IMR-90 (cell line): ENCODE results near the gene ZFR. TPM values are rescaled to one million over a fixed set of nuclear protein-coding genes. Genes with fewer than 3 reads are reported as not detected.

Experiments
- ATAC-seq: fragments of 200-7000 bp; cut with Tn5 transposase; 2 replicates; pipeline ENCODE4 v1.9.1; 2020; ENCODE audit warnings: low read depth, mild to moderate bottlenecking, moderate library complexity
- BruUV-seq: library from RNA; stranded (reverse); fragments of 400-500 nt; replicated peaks from 2 replicates; lab custom pipeline; 2021; lab: Mats Ljungman, UMichigan
- CTCF ChIA-PET: fragments of 300-600 bp; formaldehyde crosslinking; extraction: SDS; loops from one replicate; lab custom pipeline; 2021; ENCODE audit warnings: antibody characterized with exemption; lab: Yijun Ruan, JAX
- POLR2A ChIA-PET: fragments of 300-600 bp; sonication (Branson Sonifier 250); formaldehyde crosslinking; loops from one replicate; lab custom pipeline; 2022; ENCODE audit warnings: antibody characterized with exemption; ENCODE audit not compliant: unreplicated experiment; lab: Charles Lee
- DNase-seq: peaks from one replicate; pipeline ENCODE4 v3.0.0; 2013
- H2AFZ ChIP-seq: replicated peaks from 2 replicates; pipeline ENCODE3; 2013; ENCODE audit warnings: low read length, mild to moderate bottlenecking; ENCODE audit not compliant: poor library complexity
- H2AK5ac ChIP-seq: 2 replicates; pipeline ENCODE4 v1.6.1; 2013; ENCODE audit warnings: low read depth, low read length, inconsistent platforms
- H2AK9ac ChIP-seq: replicated peaks from 2 replicates; pipeline ENCODE3; 2013; ENCODE audit warnings: mild to moderate bottlenecking, low read depth, low read length, moderate library complexity; ENCODE audit not compliant: poor library complexity
- H2BK120ac ChIP-seq: 2 replicates; pipeline ENCODE4 v1.6.1; 2013; ENCODE audit warnings: low read depth, low read length, inconsistent platforms
- H2BK15ac ChIP-seq: 3 replicates; pipeline ENCODE4 v1.6.1; 2013; ENCODE audit warnings: low read depth, low read length, inconsistent platforms
- H2BK20ac ChIP-seq: 2 replicates; pipeline ENCODE4 v1.6.1; 2013; ENCODE audit warnings: low read depth, mild to moderate bottlenecking, inconsistent platforms, low read length, moderate library complexity
- H2BK5ac ChIP-seq: 2 replicates; pipeline ENCODE4 v1.6.1; 2013; ENCODE audit warnings: mild to moderate bottlenecking, low read depth, low read length, inconsistent platforms; ENCODE audit not compliant: poor library complexity, severe bottlenecking
- H3K14ac ChIP-seq: replicated peaks from 2 replicates; pipeline ENCODE4 v1.6.1; 2013; ENCODE audit warnings: low read depth, low read length, inconsistent platforms
- H3K18ac ChIP-seq: 2 replicates; pipeline ENCODE4 v1.6.1; 2013; ENCODE audit warnings: low read depth, low read length, control low read depth
- H3K23ac ChIP-seq: 2 replicates; pipeline ENCODE4 v1.6.1; 2013; ENCODE audit warnings: low read depth, low read length, inconsistent platforms
- H3K27ac ChIP-seq: 2 replicates; pipeline ENCODE4 v1.5.1; 2013; ENCODE audit warnings: mild to moderate bottlenecking, control low read depth, low read length; ENCODE audit not compliant: insufficient read depth
- H3K27me3 ChIP-seq: 2 replicates; pipeline ENCODE4 v1.6.1; 2013; ENCODE audit warnings: low read length; ENCODE audit not compliant: control insufficient read depth, insufficient read depth
- H3K36me3 ChIP-seq: 2 replicates; pipeline ENCODE4 v1.6.1; 2013; ENCODE audit warnings: low read length, mixed read lengths; ENCODE audit not compliant: control insufficient read depth, insufficient read depth
- H3K4ac ChIP-seq: 2 replicates; pipeline ENCODE4 v1.6.1; 2013; ENCODE audit warnings: low read depth, low read length, inconsistent platforms
- H3K4me1 ChIP-seq: 2 replicates; pipeline ENCODE4 v1.6.1; 2013; ENCODE audit warnings: low read length, mixed read lengths; ENCODE audit not compliant: control insufficient read depth, insufficient read depth
- H3K4me2 ChIP-seq: 2 replicates; pipeline ENCODE4 v1.6.1; 2013; ENCODE audit warnings: low read depth, mild to moderate bottlenecking, control low read depth, low read length, moderate library complexity
- H3K4me3 ChIP-seq: 2 replicates; pipeline ENCODE4 v1.5.1; 2013; ENCODE audit warnings: low read depth, mild to moderate bottlenecking, control low read depth, low read length, moderate library complexity; ENCODE audit not compliant: insufficient read depth
- H3K56ac ChIP-seq: 2 replicates; pipeline ENCODE4 v1.6.1; 2013; ENCODE audit warnings: low read length, inconsistent platforms; ENCODE audit not compliant: insufficient read depth; ENCODE audit errors: extremely low read depth
- H3K79me1 ChIP-seq, 2 experiments: 2 replicates each; pipeline ENCODE4 v1.6.1; 2013; ENCODE audit warnings: low read length in 2 of 2, inconsistent platforms in 1 of 2, low read depth in 1 of 2
- H3K9ac ChIP-seq: 2 replicates; pipeline ENCODE4 v1.6.1; 2013; ENCODE audit warnings: low read depth, low read length, control low read depth
- H3K9me1 ChIP-seq: 2 replicates; pipeline ENCODE4 v1.6.1; 2013; ENCODE audit warnings: low read length, inconsistent platforms; ENCODE audit not compliant: insufficient read depth
- H3K9me3 ChIP-seq: 2 replicates; pipeline ENCODE4 v1.6.1; 2013; ENCODE audit warnings: low read length; ENCODE audit not compliant: control insufficient read depth, insufficient read depth
- H4K20me1 ChIP-seq: 2 replicates; pipeline ENCODE4 v1.6.1; 2013; ENCODE audit warnings: low read length, inconsistent platforms; ENCODE audit not compliant: insufficient read depth
- H4K5ac ChIP-seq: 2 replicates; pipeline ENCODE4 v1.6.1; 2013; ENCODE audit warnings: mild to moderate bottlenecking, low read depth, low read length, control low read depth
- H4K8ac ChIP-seq, 2 experiments: 2 replicates each; pipeline ENCODE4 v1.6.1; 2013; ENCODE audit warnings: low read depth in 2 of 2, low read length in 2 of 2, control low read depth in 1 of 2, inconsistent platforms in 1 of 2
- H4K91ac ChIP-seq: 2 replicates; pipeline ENCODE4 v1.6.1; 2013; ENCODE audit warnings: low read depth, low read length, inconsistent platforms; ENCODE audit not compliant: insufficient read depth
- BHLHE40 ChIP-seq: fragments of 150-350 bp; IDR thresholded peaks from 2 replicates; pipeline ENCODE4 v1.6.1; 2016; ENCODE audit warnings: mild to moderate bottlenecking, low read depth, low read length
- CEBPB ChIP-seq: IDR thresholded peaks from 2 replicates; pipeline ENCODE4 v1.6.1; 2012; ENCODE audit warnings: low read depth, low read length, improper control_type of control experiment
- CHD1 ChIP-seq: IDR thresholded peaks from 2 replicates; pipeline ENCODE4 v1.6.1; 2012; ENCODE audit warnings: low read depth, low read length, improper control_type of control experiment
- FOS ChIP-seq: fragments of 150-350 bp; IDR thresholded peaks from 2 replicates; pipeline ENCODE4 v1.6.1; 2016; ENCODE audit warnings: low read depth, low read length
- MAFK ChIP-seq: IDR thresholded peaks from 2 replicates; pipeline ENCODE4 v1.6.1; 2012; ENCODE audit warnings: low read depth, low read length, improper control_type of control experiment
- MAZ ChIP-seq: IDR thresholded peaks from 2 replicates; pipeline ENCODE4 v1.6.1; 2012; ENCODE audit warnings: low read depth, mild to moderate bottlenecking, low read length, improper control_type of control experiment, moderate library complexity, borderline replicate concordance
- MXI1 ChIP-seq: IDR thresholded peaks from 2 replicates; pipeline ENCODE4 v1.6.1; 2012; ENCODE audit warnings: low read depth, mild to moderate bottlenecking, low read length, moderate library complexity, borderline replicate concordance
- NFE2L2 ChIP-seq: fragments of 150-350 bp; IDR thresholded peaks from 2 replicates; pipeline ENCODE4 v1.6.1; 2016; ENCODE audit warnings: low read depth, mild to moderate bottlenecking, low read length
- POLR2A ChIP-seq: IDR thresholded peaks from 2 replicates; pipeline ENCODE4 v1.6.1; 2012; ENCODE audit warnings: mild to moderate bottlenecking, low read depth, low read length
- RAD21 ChIP-seq: IDR thresholded peaks from 2 replicates; pipeline ENCODE4 v1.6.1; 2012; ENCODE audit warnings: low read length, improper control_type of control experiment
- RCOR1 ChIP-seq: IDR thresholded peaks from 2 replicates; pipeline ENCODE4 v1.6.1; 2012; ENCODE audit warnings: mild to moderate bottlenecking, low read length, improper control_type of control experiment; ENCODE audit not compliant: insufficient replicate concordance
- RFX5 ChIP-seq: IDR thresholded peaks from 2 replicates; pipeline ENCODE4 v1.8.0; 2012; ENCODE audit warnings: low read depth, mild to moderate bottlenecking, low read length, moderate library complexity
- SMC3 ChIP-seq: fragments of 150-350 bp; IDR thresholded peaks from 2 replicates; pipeline ENCODE4 v1.6.1; 2016; ENCODE audit warnings: low read depth, mild to moderate bottlenecking, antibody characterized with exemption, low read length, moderate library complexity
- WGBS, 2 experiments: methylation state at CpG; one replicate each; pipeline versions ENCODE4 v1.1.5 to v1.1.7; 2013; ENCODE audit warnings: missing lambda C conversion rate in 2 of 2; ENCODE audit not compliant: insufficient read length in 1 of 2; ENCODE audit errors: extremely low coverage in 2 of 2; 5-methylcytosine and 5-hydroxymethylcytosine counted together
- dilution Hi-C: fragments of 300-500 bp; cut with HindIII; formaldehyde crosslinking; loops from one replicate; pipeline ENCODE4 v1.14.3; 2018; ENCODE audit warnings: low sequenced_read_pairs; ENCODE audit not compliant: unreplicated experiment
- in situ Hi-C: fragments of 300-500 bp; cut with MboI; formaldehyde crosslinking; loops from 3 replicates; pipeline ENCODE4 v1.14.3; 2019; ENCODE audit warnings: low sequenced_read_pairs, inconsistent platforms, mixed read lengths
- intact Hi-C: fragments of 100-400 bp; cut with micrococcal nuclease; formaldehyde crosslinking; loops from 2 replicates; pipeline ENCODE4 v1.10.0; 2022
- polyA plus RNA-seq, 3 experiments: library from polyadenylated mRNA; depleted of rRNA; stranded (reverse); fragments of >200 nt; gene quantifications; 2 replicates each; pipeline ENCODE4 v1.2.3, GENCODE V29; 2012; ENCODE audit warnings: low replicate concordance in 1 of 3
- total RNA-seq: library from RNA; depleted of rRNA; stranded (reverse); fragments of >200 nt; gene quantifications from 2 replicates; pipeline ENCODE4 v1.2.3, GENCODE V29; 2012
- TF ChIP-seq, protein P1 (sequence below): conservative IDR thresholded peaks from 2 replicates; pipeline ENCODE4 v1.5.1; 2012; ENCODE audit warnings: mild to moderate bottlenecking, low read depth, low read length, improper control_type of control experiment
- TF ChIP-seq, protein P2 (sequence below): fragments of 150-350 bp; IDR thresholded peaks from 2 replicates; pipeline ENCODE4 v1.6.1; 2016; ENCODE audit warnings: low read depth, mild to moderate bottlenecking, low read length, moderate library complexity, borderline replicate concordance
- TF ChIP-seq, protein P3 (sequence below): fragments of 150-350 bp; IDR thresholded peaks from 2 replicates; pipeline ENCODE4 v1.6.1; 2017; ENCODE audit warnings: mild to moderate bottlenecking, antibody characterized with exemption, low read length, low read depth

The ZFR gene
- total and polyA plus RNA-seq, 2 of the 4 experiments (the other 2 are of a cell fraction), result 30.4 to 81.4 TPM

GRCh38 chr5:32449262-32449661, 4.7 kb upstream of the ZFR start:
- Histone ChIP-seq H3K4ac (no peak overlapping the region), H4K5ac (no peak overlapping the region), H3K36me3 (no peaks in the 10 kb centered on the region), H2AFZ (no peak overlapping the region), H2BK120ac (no peak overlapping the region), H2AK9ac (no peak overlapping the region), H3K4me2 (no peak overlapping the region), H3K14ac (no peak overlapping the region), H2BK15ac (no peak overlapping the region), H4K8ac (no peak overlapping the region), H2AK5ac (no peak overlapping the region), H3K4me3 (no peak overlapping the region), H4K20me1 (no peaks in the 10 kb centered on the region), H4K91ac (no peak overlapping the region), H3K4me1 (peaks cover 2% of the 10 kb centered on the region), H3K27me3 (peaks cover 8% of the 10 kb centered on the region), H3K18ac (no peak overlapping the region), H2BK20ac (no peak overlapping the region), H3K27ac (no peak overlapping the region), H3K79me1 (peaks cover 3 to 11% of the 10 kb centered on the region in 2 experiments; a peak in 3 of 4 replicates), H3K9me1 (peaks cover 7% of the 10 kb centered on the region), H2BK5ac (no peak overlapping the region), H3K9ac (no peak overlapping the region), H3K23ac (no peak overlapping the region), H3K56ac (no peak overlapping the region), H3K9me3 (no peaks in the 10 kb centered on the region)
- BruUV-seq, result no TSS peak
- dilution Hi-C loops, result no loop called here
- in situ Hi-C loops, result no loop called here
- ChIA-PET CTCF (no interaction called here), POLR2A (no interaction called here)
- no peak for TF ChIP-seq MAFK
- TF ChIP-seq BHLHE40, result no peak
- no peak for TF ChIP-seq RFX5
- no peak for TF ChIP-seq SMC3
- TF ChIP-seq RAD21, result no peak
- no peak for TF ChIP-seq FOS
- TF ChIP-seq MXI1, result no peak
- TF ChIP-seq, protein P1, sequence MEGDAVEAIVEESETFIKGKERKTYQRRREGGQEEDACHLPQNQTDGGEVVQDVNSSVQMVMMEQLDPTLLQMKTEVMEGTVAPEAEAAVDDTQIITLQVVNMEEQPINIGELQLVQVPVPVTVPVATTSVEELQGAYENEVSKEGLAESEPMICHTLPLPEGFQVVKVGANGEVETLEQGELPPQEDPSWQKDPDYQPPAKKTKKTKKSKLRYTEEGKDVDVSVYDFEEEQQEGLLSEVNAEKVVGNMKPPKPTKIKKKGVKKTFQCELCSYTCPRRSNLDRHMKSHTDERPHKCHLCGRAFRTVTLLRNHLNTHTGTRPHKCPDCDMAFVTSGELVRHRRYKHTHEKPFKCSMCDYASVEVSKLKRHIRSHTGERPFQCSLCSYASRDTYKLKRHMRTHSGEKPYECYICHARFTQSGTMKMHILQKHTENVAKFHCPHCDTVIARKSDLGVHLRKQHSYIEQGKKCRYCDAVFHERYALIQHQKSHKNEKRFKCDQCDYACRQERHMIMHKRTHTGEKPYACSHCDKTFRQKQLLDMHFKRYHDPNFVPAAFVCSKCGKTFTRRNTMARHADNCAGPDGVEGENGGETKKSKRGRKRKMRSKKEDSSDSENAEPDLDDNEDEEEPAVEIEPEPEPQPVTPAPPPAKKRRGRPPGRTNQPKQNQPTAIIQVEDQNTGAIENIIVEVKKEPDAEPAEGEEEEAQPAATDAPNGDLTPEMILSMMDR, result no peak
- TF ChIP-seq MAZ, result no peak
- TF ChIP-seq, protein P2, sequence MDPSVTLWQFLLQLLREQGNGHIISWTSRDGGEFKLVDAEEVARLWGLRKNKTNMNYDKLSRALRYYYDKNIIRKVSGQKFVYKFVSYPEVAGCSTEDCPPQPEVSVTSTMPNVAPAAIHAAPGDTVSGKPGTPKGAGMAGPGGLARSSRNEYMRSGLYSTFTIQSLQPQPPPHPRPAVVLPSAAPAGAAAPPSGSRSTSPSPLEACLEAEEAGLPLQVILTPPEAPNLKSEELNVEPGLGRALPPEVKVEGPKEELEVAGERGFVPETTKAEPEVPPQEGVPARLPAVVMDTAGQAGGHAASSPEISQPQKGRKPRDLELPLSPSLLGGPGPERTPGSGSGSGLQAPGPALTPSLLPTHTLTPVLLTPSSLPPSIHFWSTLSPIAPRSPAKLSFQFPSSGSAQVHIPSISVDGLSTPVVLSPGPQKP, result no peak
- TF ChIP-seq CEBPB, result no peak
- TF ChIP-seq CHD1, result no peak
- no peak for TF ChIP-seq POLR2A
- TF ChIP-seq RCOR1, result no peak
- TF ChIP-seq, protein P3, sequence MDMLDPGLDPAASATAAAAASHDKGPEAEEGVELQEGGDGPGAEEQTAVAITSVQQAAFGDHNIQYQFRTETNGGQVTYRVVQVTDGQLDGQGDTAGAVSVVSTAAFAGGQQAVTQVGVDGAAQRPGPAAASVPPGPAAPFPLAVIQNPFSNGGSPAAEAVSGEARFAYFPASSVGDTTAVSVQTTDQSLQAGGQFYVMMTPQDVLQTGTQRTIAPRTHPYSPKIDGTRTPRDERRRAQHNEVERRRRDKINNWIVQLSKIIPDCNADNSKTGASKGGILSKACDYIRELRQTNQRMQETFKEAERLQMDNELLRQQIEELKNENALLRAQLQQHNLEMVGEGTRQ, result no peak
- no peak for TF ChIP-seq NFE2L2
- intact Hi-C loops, result no loop called here
- no CpG with 5 or more reads among the region's 2 CpGs for WGBS, 2 experiments
- ATAC-seq (no peak), DNase-seq (no peak)
